Bronchial epithelial cell (primary cell): Measurements from ENCODE around the gene ZNF217. TPM values are rescaled to one million over a fixed set of nuclear protein-coding genes. Genes with fewer than 3 reads are reported as not detected.

Experiments used
- DNase-seq: peaks from one replicate; pipeline ENCODE4 v3.0.0-alpha.2; 2010; ENCODE audit warnings: low read depth
- FAIRE-seq: peaks from 2 replicates; lab custom pipeline; 2011; peaks lifted over from hg19 to GRCh38; lab: Jason Lieb, UNC
- H3K27me3 ChIP-seq: 2 replicates; pipeline ENCODE4 v1.5.1; 2011; ENCODE audit warnings: low read length; ENCODE audit not compliant: control insufficient read depth, insufficient read depth
- H3K36me3 ChIP-seq: 2 replicates; pipeline ENCODE4 v1.5.1; 2011; ENCODE audit warnings: low read length; ENCODE audit not compliant: control insufficient read depth, insufficient read depth
- H3K4me3 ChIP-seq: 2 replicates; pipeline ENCODE4 v1.5.1; 2011; ENCODE audit warnings: mild to moderate bottlenecking, low read depth, low read length, control low read depth
- total RNA-seq: library from RNA; depleted of rRNA; stranded (reverse); fragments of >200 nt; gene quantifications from 2 replicates; pipeline ENCODE4 v1.2.1, GENCODE V29; 2014
- TF ChIP-seq, protein P1 (sequence below): IDR thresholded peaks from 2 replicates; pipeline ENCODE4 v1.5.1; 2011; ENCODE audit warnings: mild to moderate bottlenecking, moderate library complexity, low read length, control low read depth, inconsistent platforms; ENCODE audit not compliant: insufficient read depth, severe bottlenecking

Gene ZNF217
- total RNA-seq, 1 donor from 2014 or later, result 24.7 TPM

DNA sequence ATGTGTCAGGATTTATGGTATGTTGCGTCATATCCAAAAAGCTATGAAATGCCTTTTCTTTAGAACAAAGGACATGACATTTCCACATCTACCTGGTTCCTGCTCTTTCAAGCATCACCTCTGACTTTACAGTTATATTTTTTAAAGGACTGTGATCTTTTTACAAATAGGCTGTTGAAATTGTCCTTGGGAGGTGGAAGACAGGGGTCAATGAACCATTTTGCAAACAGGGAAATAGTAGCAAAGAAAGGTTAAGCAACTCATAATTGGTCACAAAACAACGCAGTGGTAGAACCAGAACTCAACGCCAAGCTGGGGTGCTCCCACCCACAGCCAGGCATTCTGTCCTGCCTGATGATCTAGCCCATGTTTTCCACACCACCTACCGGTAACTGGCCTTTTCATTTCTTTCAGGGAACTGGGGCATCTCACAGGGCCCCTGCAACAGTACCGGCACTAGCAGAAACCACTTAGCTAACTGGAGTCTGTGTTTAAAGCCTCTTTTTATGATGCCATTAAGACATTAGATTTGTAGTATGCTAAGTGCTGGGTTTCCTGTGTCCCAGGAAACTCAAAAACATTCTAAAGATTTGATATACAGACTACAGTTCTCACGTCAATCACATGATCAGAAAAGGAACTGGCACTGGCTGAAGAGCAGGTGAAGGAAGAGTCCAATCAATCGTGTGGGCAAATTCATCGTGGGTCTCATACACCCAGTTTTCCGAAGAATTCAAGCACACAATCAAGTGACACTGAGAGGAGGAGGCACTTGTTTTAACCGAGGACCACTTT lies 13.9 kb downstream of the ZNF217 start:
- FAIRE-seq (no peak), DNase-seq (peak; percentile 87)
- peaks cover 44% of the 10 kb centered on the region for H3K36me3 ChIP-seq
- TF ChIP-seq, protein P1, sequence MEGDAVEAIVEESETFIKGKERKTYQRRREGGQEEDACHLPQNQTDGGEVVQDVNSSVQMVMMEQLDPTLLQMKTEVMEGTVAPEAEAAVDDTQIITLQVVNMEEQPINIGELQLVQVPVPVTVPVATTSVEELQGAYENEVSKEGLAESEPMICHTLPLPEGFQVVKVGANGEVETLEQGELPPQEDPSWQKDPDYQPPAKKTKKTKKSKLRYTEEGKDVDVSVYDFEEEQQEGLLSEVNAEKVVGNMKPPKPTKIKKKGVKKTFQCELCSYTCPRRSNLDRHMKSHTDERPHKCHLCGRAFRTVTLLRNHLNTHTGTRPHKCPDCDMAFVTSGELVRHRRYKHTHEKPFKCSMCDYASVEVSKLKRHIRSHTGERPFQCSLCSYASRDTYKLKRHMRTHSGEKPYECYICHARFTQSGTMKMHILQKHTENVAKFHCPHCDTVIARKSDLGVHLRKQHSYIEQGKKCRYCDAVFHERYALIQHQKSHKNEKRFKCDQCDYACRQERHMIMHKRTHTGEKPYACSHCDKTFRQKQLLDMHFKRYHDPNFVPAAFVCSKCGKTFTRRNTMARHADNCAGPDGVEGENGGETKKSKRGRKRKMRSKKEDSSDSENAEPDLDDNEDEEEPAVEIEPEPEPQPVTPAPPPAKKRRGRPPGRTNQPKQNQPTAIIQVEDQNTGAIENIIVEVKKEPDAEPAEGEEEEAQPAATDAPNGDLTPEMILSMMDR, result peak; percentile 4
- H3K27me3 ChIP-seq, result no peaks in the 10 kb centered on the region
- H3K4me3 ChIP-seq, result no peak overlapping the region

DNA sequence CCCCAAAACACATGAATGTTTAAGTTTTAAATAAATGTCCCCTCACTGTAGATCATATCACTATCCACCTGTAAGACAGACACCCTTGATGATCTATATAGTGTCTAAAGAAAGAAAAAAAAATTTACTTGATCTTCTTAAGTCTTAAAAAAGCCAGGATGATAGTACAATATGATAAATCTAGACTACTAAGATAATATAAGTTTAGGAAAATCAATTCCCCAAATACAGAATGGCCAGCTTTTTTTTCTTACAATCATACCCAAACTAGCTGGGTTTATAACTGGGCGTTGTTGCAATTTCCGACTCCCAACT lies 14.4 kb downstream of the ZNF217 start:
- FAIRE-seq (no peak), DNase-seq (no peak)
- Histone ChIP-seq H3K27me3 (no peaks in the 10 kb centered on the region), H3K36me3 (peaks cover 46% of the 10 kb centered on the region), H3K4me3 (no peak overlapping the region)
- TF ChIP-seq, protein P1, result no peak

GRCh38 chr20:53578492-53579222 lies 15.0 kb downstream of the ZNF217 start:
- DNase-seq (peak; percentile 80), FAIRE-seq (no peak)
- peaks cover 48% of the 10 kb centered on the region for H3K36me3 ChIP-seq
- TF ChIP-seq, protein P1, result peak; percentile 72
- H3K4me3 ChIP-seq, result no peak overlapping the region
- no peaks in the 10 kb centered on the region for H3K27me3 ChIP-seq

GRCh38 chr20:53576586-53577318 lies 16.9 kb downstream of the ZNF217 start:
- no peaks in the 10 kb centered on the region for H3K27me3 ChIP-seq
- H3K4me3 ChIP-seq, result no peak overlapping the region
- H3K36me3 ChIP-seq, result peaks cover 49% of the 10 kb centered on the region
- DNase-seq (no peak), FAIRE-seq (no peak)
- TF ChIP-seq, protein P1, result no peak

DNA sequence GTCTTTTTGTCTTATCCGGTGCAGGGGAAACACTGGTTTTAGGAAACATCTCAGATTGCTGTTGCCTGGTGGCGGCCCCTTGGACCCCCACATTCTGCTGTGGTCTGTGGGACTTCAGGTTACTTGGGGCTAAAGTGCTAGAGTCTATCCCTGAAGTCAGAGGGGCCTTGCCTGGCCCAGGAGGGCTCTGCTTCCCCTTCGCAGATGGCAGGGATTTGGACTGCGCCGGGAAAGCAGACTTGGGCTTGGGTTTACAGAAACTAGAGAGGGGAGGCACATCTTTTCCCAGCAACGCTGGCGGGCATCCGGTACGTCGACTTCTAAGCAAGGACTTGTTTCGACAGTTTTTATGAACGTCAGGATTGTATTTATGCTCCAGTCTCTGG lies 17.5 kb downstream of the ZNF217 start:
- DNase-seq, result no peak
- Histone ChIP-seq H3K27me3 (no peaks in the 10 kb centered on the region), H3K4me3 (no peak overlapping the region), H3K36me3 (peaks cover 43% of the 10 kb centered on the region)
- TF ChIP-seq, protein P1, result no peak
- FAIRE-seq, result no peak
